ENCODE results near the gene CLDN3.
"Not testable (repeated sequence)": the region's sequence is repeated elsewhere in the genome, so short reads cannot be mapped to it uniquely, and the experiment has no call there.

The CLDN3 gene

GRCh38 chr7:73770002-73770859 lies at the start of gene CLDN3:
TSS of gene CLDN3 (minus strand) at chr7:73770270. CDS start at chr7:73770049, 221 bp downstream.
- no peak for DNase-seq (ENCODE audit: low read depth)

- DNase-seq (ENCODE audit: low read depth): no peak
Measured at GRCh38 chr7:73817121-73817520, 47.1 kb upstream of the CLDN3 start.

- no peak for DNase-seq (ENCODE audit: low read depth)
Measured at GRCh38 chr7:73815436-73815835, 45.4 kb upstream of the CLDN3 start.

- no peak for DNase-seq (ENCODE audit: low read depth)
Measured at GRCh38 chr7:73812996-73813395, 42.9 kb upstream of the CLDN3 start.

GRCh38 chr7:73811760-73812168 lies 41.7 kb upstream of the CLDN3 start:
- peak; percentile 58 for DNase-seq (ENCODE audit: low read depth)

GRCh38 chr7:73810998-73811360 lies 40.9 kb upstream of the CLDN3 start:
- no peak for DNase-seq (ENCODE audit: low read depth)

- no peak for DNase-seq (ENCODE audit: low read depth)
Measured at GRCh38 chr7:73809467-73809951, 39.4 kb upstream of the CLDN3 start.

- DNase-seq (ENCODE audit: low read depth): no peak
Measured at GRCh38 chr7:73802459-73802858, 32.4 kb upstream of the CLDN3 start.

GRCh38 chr7:73801577-73801976 lies 31.5 kb upstream of the CLDN3 start:
- no peak for DNase-seq (ENCODE audit: low read depth)

- no peak for DNase-seq (ENCODE audit: low read depth)
Measured at GRCh38 chr7:73799282-73800141, 29.4 kb upstream of the CLDN3 start.

- not testable (repeated sequence) for DNase-seq (ENCODE audit: low read depth)
Measured at GRCh38 chr7:73797176-73797575, 27.1 kb upstream of the CLDN3 start.

GRCh38 chr7:73796656-73797055 lies 26.6 kb upstream of the CLDN3 start:
- not testable (repeated sequence) for DNase-seq (ENCODE audit: low read depth)

GRCh38 chr7:73795188-73795587 lies 25.1 kb upstream of the CLDN3 start:
- not testable (repeated sequence) for DNase-seq (ENCODE audit: low read depth)

- not testable (repeated sequence) for DNase-seq (ENCODE audit: low read depth)
Measured at GRCh38 chr7:73791170-73791690, 21.2 kb upstream of the CLDN3 start.

GRCh38 chr7:73789051-73789450 lies 19.0 kb upstream of the CLDN3 start:
- DNase-seq (ENCODE audit: low read depth): no peak

GRCh38 chr7:73787786-73788048 lies 17.6 kb upstream of the CLDN3 start:
- DNase-seq (ENCODE audit: low read depth): not testable (repeated sequence)

GRCh38 chr7:73786588-73786987 lies 16.5 kb upstream of the CLDN3 start:
- no peak for DNase-seq (ENCODE audit: low read depth)

GRCh38 chr7:73779517-73779916 lies 9.4 kb upstream of the CLDN3 start:
- DNase-seq (ENCODE audit: low read depth): no peak

GRCh38 chr7:73778801-73779389 lies 8.8 kb upstream of the CLDN3 start:
- DNase-seq (ENCODE audit: low read depth): no peak

- no peak for DNase-seq (ENCODE audit: low read depth)
Measured at GRCh38 chr7:73774923-73775322, 4.9 kb upstream of the CLDN3 start.

- no peak for DNase-seq (ENCODE audit: low read depth)
Measured at GRCh38 chr7:73773700-73774517, 3.8 kb upstream of the CLDN3 start.
